Activated CD4-positive, CD25-positive, alpha-beta regulatory T cell treated with anti-CD3 and anti-CD28 coated beads, Interleukin-2, amount 50 U/mL, for 24 hours (primary cell): ENCODE results near the gene ZNF667.

Experiments
- ATAC-seq, 2 donors: fragments of 150-1000 bp; cut with Tn5 transposase; one replicate each; pipeline ENCODE4 v1.10.0; 2021; ENCODE audit warnings: mild to moderate bottlenecking in 1 of 2, moderate library complexity in 1 of 2

ZNF667 gene

GRCh38 chr19:56476651-56477428 lies at the start of gene ZNF667:
Gene ZNF667, minus strand, starts transcription at chr19:56477345. Its CDS starts 14,975 bp downstream, at chr19:56462370.
- ATAC-seq = peak; percentile 39 to 58

GRCh38 chr19:56525214-56525860 lies 48.2 kb upstream of the ZNF667 start:
- no peak for ATAC-seq

GRCh38 chr19:56508290-56508778 lies 31.2 kb upstream of the ZNF667 start:
- ATAC-seq = no peak

GRCh38 chr19:56507446-56508289 lies 30.5 kb upstream of the ZNF667 start, which contains the start of gene ZNF471:
Gene ZNF471, plus strand, starts transcription at chr19:56507855. Its CDS starts 3,717 bp downstream, at chr19:56511572.
- ATAC-seq = peak; percentile 98

GRCh38 chr19:56504581-56504980 lies 27.4 kb upstream of the ZNF667 start:
- no peak for ATAC-seq

GRCh38 chr19:56491399-56491798 lies 14.3 kb upstream of the ZNF667 start:
- ATAC-seq = no peak

- peak; percentile 78 to 83 for ATAC-seq
Observed at GRCh38 chr19:56477429-56478338, 539 bp upstream of the ZNF667 start.

GRCh38 chr19:56476093-56476492 lies 1.1 kb downstream of the ZNF667 start:
- ATAC-seq = no peak

- no peak for ATAC-seq
Observed at GRCh38 chr19:56474308-56474707, 2.8 kb downstream of the ZNF667 start.

GRCh38 chr19:56441206-56441792 lies 35.8 kb downstream of the ZNF667 start:
- no peak for ATAC-seq

- ATAC-seq = no peak
Observed at GRCh38 chr19:56423985-56424353, 53.2 kb downstream of the ZNF667 start.

- no peak for ATAC-seq
Observed at GRCh38 chr19:56423276-56423984, 53.7 kb downstream of the ZNF667 start.

- no peak for ATAC-seq
Observed at GRCh38 chr19:56405062-56405461, 72.1 kb downstream of the ZNF667 start.

- peak in 1 of 2 donors; percentile 4 for ATAC-seq
Observed at GRCh38 chr19:56404705-56405056, 72.5 kb downstream of the ZNF667 start.

GRCh38 chr19:56403764-56404704 lies 73.1 kb downstream of the ZNF667 start, which contains the start of gene ZNF583:
Gene ZNF583, plus strand, starts transcription at chr19:56404332. Its CDS starts 2,783 bp downstream, at chr19:56407115.
- peak; percentile 81 to 87 for ATAC-seq

GRCh38 chr19:56403261-56403660 lies 73.9 kb downstream of the ZNF667 start:
- peak; percentile 29 to 41 for ATAC-seq

GRCh38 chr19:56400485-56400884 lies 76.7 kb downstream of the ZNF667 start:
- ATAC-seq = no peak

- ATAC-seq = no peak
Observed at GRCh38 chr19:56398809-56399208, 78.3 kb downstream of the ZNF667 start.
